ENCODE results near the gene USP3. TPM values are rescaled to one million over a fixed set of nuclear protein-coding genes. Genes with fewer than 3 reads are reported as not detected.
A peak's percentile ranks its signal among the peaks of the same experiment; 100 is the strongest.

The USP3 gene
- total and polyA plus RNA-seq, 2 donors (not counting 3 experiments of a cell fraction or from before 2014, with no cell fraction given), result 18.8 to 52.4 TPM

DNA sequence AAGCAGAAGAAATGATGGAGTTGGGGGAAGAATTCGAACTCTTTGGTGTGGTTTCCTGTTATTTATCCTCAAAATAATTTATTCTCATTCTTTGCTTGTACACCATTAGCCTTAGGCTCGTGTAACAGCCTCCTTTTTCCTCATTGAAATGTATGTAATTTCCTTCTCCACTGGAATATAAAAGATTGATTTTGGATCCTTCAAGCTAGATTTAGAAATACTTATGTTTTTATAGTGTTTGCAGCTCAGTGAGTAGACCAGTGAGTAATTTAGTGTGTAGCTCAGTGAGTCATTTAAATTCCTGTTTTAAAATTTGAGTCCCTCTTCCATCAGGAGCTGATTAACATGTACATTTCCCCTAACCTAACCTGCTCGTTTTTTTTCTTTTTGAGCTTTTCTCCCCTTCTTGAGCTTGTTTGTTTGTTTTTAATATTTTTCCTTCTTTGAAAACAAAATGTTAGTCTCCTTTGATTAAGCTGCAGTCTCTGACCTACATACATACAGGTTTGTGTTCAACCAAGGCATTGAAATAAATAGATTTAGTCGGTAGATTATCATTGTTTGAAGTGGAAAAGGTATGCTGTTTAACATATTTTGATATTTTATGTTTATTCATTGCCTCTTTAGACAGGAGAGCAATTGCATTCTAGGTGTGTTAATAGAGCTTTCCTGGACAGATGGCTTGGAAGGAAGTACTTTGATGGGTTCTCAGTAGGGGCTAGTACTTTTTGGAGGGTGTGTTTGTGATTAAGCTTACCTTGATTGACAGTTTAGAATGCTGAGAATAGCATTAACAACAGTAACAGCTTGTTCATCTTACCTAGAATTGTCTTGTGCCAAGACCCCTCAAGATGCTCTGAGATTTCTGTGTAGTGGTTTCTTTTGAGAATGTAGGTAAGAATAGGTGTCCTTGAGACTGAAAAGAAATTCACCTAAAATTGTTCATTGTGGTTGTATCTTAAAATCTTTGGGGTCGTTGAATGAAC is 5.9 kb downstream of the USP3 start:
- H3K36me3 ChIP-seq (ENCODE audit: control insufficient read depth in 2 of 2, extremely low read depth in 1 of 2, insufficient read depth in 2 of 2, low read length in 2 of 2), result no peaks in the 10 kb centered on the region
- POLR2A ChIA-PET, result interaction anchor here (1.5 kb wide), 1 partner anchor 48 kb away, joined by 11 read pairs; no protein-coding TSS in a partner anchor
- DNase-seq (ENCODE audit: low read depth, low spot score), result peak; percentile 69
- peaks cover 99% of the 10 kb centered on the region for H3K79me2 ChIP-seq (ENCODE audit: control insufficient read depth, insufficient read depth, low read length)
- FAIRE-seq, result peak; percentile 42
- H3K4me3 ChIP-seq (replicated peaks in 1 of 3; ENCODE audit: insufficient read depth in 1 of 3, low read depth in 1 of 3, low read length in 3 of 3), result peak overlapping the region in 1 of 3 experiments; percentile 37
- peaks cover 4% of the 10 kb centered on the region for H3K9me1 ChIP-seq (replicated peaks; ENCODE audit: control insufficient read depth, extremely low read depth, insufficient read depth, low read length)
- intact Hi-C loops (cut with micrococcal nuclease) (no loop called here), dilution Hi-C loops (cut with MboI; ENCODE audit: extremely low pct_ligation_motif_present, low sequenced_read_pairs) (no loop called here)
- no TSS peak for BruUV-seq (replicated peaks)
- H2AFZ ChIP-seq (ENCODE audit: low read depth, low read length), result no peak overlapping the region
- no peaks in the 10 kb centered on the region for H3K27me3 ChIP-seq (ENCODE audit: control insufficient read depth in 2 of 2, insufficient read depth in 2 of 2, low read length in 2 of 2)
- peak overlapping the region; percentile 92 for H3K4me2 ChIP-seq (ENCODE audit: insufficient read depth, low read length)
- TF ChIP-seq JUN (IDR thresholded peaks at IDR 0.05; ENCODE audit: borderline replicate concordance, insufficient read depth, insufficient read length, low read depth) (peak; percentile 62), POLR2AphosphoS5 (IDR thresholded peaks at IDR 0.05; ENCODE audit: insufficient read depth, low read depth, low read length) (no peak), FOS (IDR thresholded peaks at IDR 0.05; ENCODE audit: borderline replicate concordance, insufficient read depth, low read length) (peak; percentile 80), GATA2 (IDR thresholded peaks at IDR 0.05; ENCODE audit: insufficient read depth, insufficient read length, low read depth, low read length) (no peak), MYC (IDR thresholded peaks at IDR 0.05; ENCODE audit: low read depth, low read length) (no peak), POLR2A (IDR thresholded peaks at IDR 0.05; ENCODE audit: low read depth, low read length) (no peak)
- TF ChIP-seq, protein P1, sequence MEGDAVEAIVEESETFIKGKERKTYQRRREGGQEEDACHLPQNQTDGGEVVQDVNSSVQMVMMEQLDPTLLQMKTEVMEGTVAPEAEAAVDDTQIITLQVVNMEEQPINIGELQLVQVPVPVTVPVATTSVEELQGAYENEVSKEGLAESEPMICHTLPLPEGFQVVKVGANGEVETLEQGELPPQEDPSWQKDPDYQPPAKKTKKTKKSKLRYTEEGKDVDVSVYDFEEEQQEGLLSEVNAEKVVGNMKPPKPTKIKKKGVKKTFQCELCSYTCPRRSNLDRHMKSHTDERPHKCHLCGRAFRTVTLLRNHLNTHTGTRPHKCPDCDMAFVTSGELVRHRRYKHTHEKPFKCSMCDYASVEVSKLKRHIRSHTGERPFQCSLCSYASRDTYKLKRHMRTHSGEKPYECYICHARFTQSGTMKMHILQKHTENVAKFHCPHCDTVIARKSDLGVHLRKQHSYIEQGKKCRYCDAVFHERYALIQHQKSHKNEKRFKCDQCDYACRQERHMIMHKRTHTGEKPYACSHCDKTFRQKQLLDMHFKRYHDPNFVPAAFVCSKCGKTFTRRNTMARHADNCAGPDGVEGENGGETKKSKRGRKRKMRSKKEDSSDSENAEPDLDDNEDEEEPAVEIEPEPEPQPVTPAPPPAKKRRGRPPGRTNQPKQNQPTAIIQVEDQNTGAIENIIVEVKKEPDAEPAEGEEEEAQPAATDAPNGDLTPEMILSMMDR (IDR thresholded peaks at IDR 0.05; ENCODE audit: extremely low read depth in 1 of 2, insufficient read depth in 1 of 2, low read depth in 1 of 2, low read length in 2 of 2), result no peak
- peak overlapping the region; percentile 35 for H3K27ac ChIP-seq (ENCODE audit: insufficient read depth, low read depth, low read length)
- peaks cover 25% of the 10 kb centered on the region for H4K20me1 ChIP-seq (replicated peaks; ENCODE audit: control insufficient read depth, extremely low read depth, insufficient read depth, low read length)
- H3K4me1 ChIP-seq (ENCODE audit: control insufficient read depth, extremely low read depth, insufficient read depth, low read length), result peaks cover 50% of the 10 kb centered on the region
- CTCF ChIA-PET, result interaction anchor here (0.8 to 3.8 kb wide), 15 partner anchors 8 to 557 kb away, joined by 3 to 17 read pairs (median 5); no protein-coding TSS in a partner anchor
- H3K9me3 ChIP-seq (replicated peaks; ENCODE audit: control insufficient read depth, insufficient read depth, low read length), result no peaks in the 10 kb centered on the region
- H3K9ac ChIP-seq (replicated peaks; ENCODE audit: extremely low read depth, insufficient read depth, low read length), result peak overlapping the region; percentile 39

Measured in endothelial cell of umbilical vein (primary cell).